Upper lobe of right lung (tissue), 1 donor: ENCODE measurements around the gene SP6. TPM values are rescaled to one million over a fixed set of nuclear protein-coding genes. Genes with fewer than 3 reads are reported as not detected.
A peak's percentile ranks its signal among the peaks of the same experiment; 100 is the strongest.

Source experiments
- ATAC-seq: fragments of 200-7000 bp; cut with Tn5 transposase; one replicate; pipeline ENCODE4 v1.9.1; 2020; ENCODE audit warnings: mild to moderate bottlenecking, moderate library complexity
- DNase-seq: peaks from one replicate; pipeline ENCODE4 v3.0.0-alpha.2; 2020
- H3K27ac ChIP-seq: fragments of 200-600 bp; one replicate; pipeline ENCODE4 v1.8.0; 2022
- H3K27me3 ChIP-seq: fragments of 200-600 bp; one replicate; pipeline ENCODE4 v1.8.0; 2022; ENCODE audit warnings: mild to moderate bottlenecking
- H3K36me3 ChIP-seq: fragments of 200-600 bp; one replicate; pipeline ENCODE4 v1.8.0; 2022
- H3K4me1 ChIP-seq: fragments of 200-600 bp; one replicate; pipeline ENCODE4 v1.8.0; 2022
- H3K4me3 ChIP-seq: fragments of 200-600 bp; one replicate; pipeline ENCODE4 v1.8.0; 2022; ENCODE audit warnings: mild to moderate bottlenecking
- H3K9me3 ChIP-seq: fragments of 200-600 bp; one replicate; pipeline ENCODE4 v1.8.0; 2022
- intact Hi-C: fragments of 100-400 bp; cut with DNase I; formaldehyde crosslinking; loops from one replicate; pipeline ENCODE4 v1.11.0; 2022
- total RNA-seq: library from RNA; stranded (reverse); fragmentation: NEBNext Ultra II Directional; extraction: Animal tissue kit (Norgen Biotek cat#: 25700); gene quantifications from one replicate; pipeline ENCODE4 v1.2.1, GENCODE V29; 2021
- TF ChIP-seq, protein P1 (sequence below): fragments of 200-600 bp; IDR thresholded peaks from one replicate; pipeline ENCODE4 v1.8.0; 2022; ENCODE audit warnings: antibody characterized with exemption
- donor health status: DM: no; HTN: yes; CAD: no; lungs with severe emphysema.

Gene SP6
- total RNA-seq, 1 donor from 2014 or later = 8.5 TPM

DNA sequence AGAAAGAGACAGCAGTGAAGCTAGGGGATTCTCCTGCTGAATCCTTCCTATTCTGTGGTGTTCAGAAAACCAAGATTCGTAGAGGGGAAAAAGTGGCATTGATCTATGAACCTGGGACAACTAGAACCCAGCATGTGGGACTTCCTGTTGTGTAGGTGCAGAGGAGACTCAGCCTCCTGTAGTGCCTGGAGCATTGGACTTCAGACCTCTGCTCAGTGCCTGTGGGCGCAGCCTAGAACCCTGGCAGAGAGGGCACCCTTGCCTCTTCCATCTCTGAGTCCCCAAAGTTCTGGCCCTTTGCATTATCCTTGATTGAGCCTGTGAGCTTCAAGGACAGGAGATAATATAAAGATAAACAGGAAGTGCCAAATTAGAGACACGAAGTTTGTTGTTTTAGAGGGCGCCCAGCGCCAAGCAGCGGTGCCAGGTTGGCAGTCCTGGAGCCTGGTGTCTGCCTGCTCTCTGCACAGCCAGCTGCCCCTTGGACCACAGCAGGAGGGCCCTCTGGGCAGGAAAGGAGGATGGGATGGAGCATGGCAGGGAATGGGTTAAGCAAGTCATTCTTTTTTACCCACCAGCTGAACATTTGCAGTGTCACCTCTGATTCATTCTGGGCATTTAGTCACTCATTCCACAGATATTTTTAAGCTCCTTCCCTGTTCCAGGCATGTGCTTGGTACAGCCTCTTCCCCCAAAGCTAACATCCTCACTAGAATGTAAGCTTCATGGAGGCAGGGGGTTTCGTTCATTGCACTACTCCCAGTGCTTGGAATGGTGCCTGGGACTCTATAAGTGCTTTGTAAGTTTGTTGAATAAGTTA, 11.9 kb upstream of the SP6 start:
- DNase-seq = no peak
- TF ChIP-seq, protein P1, sequence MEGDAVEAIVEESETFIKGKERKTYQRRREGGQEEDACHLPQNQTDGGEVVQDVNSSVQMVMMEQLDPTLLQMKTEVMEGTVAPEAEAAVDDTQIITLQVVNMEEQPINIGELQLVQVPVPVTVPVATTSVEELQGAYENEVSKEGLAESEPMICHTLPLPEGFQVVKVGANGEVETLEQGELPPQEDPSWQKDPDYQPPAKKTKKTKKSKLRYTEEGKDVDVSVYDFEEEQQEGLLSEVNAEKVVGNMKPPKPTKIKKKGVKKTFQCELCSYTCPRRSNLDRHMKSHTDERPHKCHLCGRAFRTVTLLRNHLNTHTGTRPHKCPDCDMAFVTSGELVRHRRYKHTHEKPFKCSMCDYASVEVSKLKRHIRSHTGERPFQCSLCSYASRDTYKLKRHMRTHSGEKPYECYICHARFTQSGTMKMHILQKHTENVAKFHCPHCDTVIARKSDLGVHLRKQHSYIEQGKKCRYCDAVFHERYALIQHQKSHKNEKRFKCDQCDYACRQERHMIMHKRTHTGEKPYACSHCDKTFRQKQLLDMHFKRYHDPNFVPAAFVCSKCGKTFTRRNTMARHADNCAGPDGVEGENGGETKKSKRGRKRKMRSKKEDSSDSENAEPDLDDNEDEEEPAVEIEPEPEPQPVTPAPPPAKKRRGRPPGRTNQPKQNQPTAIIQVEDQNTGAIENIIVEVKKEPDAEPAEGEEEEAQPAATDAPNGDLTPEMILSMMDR = no peak
- Histone ChIP-seq H3K4me1 (no peaks in the 10 kb centered on the region), H3K27me3 (no peaks in the 10 kb centered on the region), H3K36me3 (no peaks in the 10 kb centered on the region), H3K9me3 (no peaks in the 10 kb centered on the region), H3K27ac (no peak overlapping the region), H3K4me3 (no peak overlapping the region)
- peak; percentile 21 for ATAC-seq
- intact Hi-C loops = no loop called here

DNA sequence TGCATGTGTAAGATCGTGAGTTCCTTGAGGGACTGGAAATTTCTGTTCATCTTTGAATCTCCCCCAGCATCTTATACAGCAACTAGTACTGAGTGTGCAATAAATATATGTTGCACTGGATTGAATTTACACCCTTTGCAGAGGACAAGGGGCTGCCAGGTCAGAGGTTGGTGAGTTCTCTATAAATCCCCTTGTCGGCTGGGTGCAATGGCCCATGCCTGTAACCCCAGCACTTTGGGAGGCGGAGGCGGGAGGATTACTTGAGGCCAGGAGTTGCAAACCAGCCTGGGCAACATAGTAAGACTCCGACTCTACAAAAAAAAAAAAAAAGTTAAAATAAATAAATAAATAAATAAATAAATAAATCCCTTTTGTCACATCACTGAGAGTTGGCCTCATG, 9.4 kb upstream of the SP6 start:
- Histone ChIP-seq H3K27me3 (peaks cover 5% of the 10 kb centered on the region), H3K9me3 (no peaks in the 10 kb centered on the region), H3K36me3 (no peaks in the 10 kb centered on the region), H3K4me1 (no peaks in the 10 kb centered on the region), H3K4me3 (no peak overlapping the region), H3K27ac (no peak overlapping the region)
- no peak for ATAC-seq
- intact Hi-C loops = no loop called here
- no peak for DNase-seq
- TF ChIP-seq, protein P1 = no peak

DNA sequence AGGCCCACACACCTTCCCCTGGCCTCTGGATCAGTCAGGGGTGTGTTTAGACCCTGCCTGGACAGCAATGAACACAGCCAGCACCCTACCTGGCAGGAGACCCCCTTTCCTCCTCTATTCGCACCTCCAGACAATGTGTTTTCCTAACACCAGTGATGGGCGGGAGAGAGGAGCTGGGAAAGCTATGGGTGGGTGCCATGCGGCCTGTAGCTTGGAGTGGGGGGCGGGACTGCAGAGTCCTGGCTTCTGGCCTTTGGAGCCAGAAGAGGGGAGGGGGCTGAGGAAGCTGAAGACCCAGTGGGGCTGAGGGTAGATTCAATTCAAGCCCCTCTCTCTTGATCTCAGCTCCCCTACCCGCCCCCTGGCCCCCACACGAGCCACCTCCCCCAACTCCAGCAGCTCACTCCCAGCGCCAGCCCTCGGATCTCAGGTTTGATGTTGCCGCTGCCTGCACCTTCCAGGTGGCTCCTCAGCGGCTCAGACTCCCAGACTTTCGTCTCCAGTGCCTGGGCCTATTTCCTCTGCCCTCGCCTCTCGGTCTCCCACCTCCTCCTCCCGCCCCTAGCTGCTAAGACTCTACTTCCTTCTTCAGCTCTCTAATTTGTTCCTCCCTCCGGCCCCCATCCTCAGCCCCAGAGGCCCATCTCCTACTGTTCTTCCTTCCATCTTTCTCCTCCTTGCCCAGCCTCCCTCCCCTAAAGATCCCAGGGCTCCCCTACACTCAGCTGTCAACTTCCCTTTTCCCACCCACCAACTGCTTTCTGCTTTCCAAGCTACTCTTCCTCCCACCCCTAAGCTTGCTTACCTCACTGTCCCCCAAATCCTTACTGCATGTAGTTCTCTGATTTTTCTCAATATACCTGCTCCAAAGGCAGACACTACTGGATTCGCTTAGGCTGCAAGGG, 6.8 kb upstream of the SP6 start:
- H3K4me3 ChIP-seq = no peak overlapping the region
- DNase-seq (no peak), ATAC-seq (no peak)
- intact Hi-C loops = no loop called here
- TF ChIP-seq, protein P1 = no peak
- no peaks in the 10 kb centered on the region for H3K4me1 ChIP-seq
- H3K27ac ChIP-seq = no peak overlapping the region
- no peaks in the 10 kb centered on the region for H3K36me3 ChIP-seq
- H3K27me3 ChIP-seq = peaks cover 29% of the 10 kb centered on the region
- no peaks in the 10 kb centered on the region for H3K9me3 ChIP-seq

DNA sequence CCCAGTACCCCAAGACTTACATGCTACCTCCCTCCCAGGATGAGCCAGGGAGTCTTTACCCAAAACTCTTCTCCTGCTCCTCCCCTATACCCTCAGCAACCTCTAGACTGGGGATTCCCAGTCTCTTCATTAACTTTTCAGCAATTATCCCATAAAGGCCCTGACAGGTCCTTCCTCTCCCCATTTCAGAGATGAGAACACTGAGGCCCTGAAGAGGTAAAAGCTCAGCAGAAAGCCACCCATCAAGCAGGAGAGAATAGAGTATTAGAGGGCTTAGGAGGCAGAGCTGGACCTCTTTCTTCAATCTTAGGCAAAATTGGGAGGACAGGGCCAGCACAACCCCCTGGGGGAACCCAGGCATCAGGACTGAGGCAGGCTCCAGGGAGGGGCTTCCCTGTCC, 5.9 kb upstream of the SP6 start:
- H3K36me3 ChIP-seq = no peaks in the 10 kb centered on the region
- H3K27ac ChIP-seq = no peak overlapping the region
- no peak overlapping the region for H3K4me3 ChIP-seq
- H3K27me3 ChIP-seq = peaks cover 39% of the 10 kb centered on the region
- no peaks in the 10 kb centered on the region for H3K9me3 ChIP-seq
- intact Hi-C loops = no loop called here
- no peaks in the 10 kb centered on the region for H3K4me1 ChIP-seq
- DNase-seq (no peak), ATAC-seq (no peak)
- TF ChIP-seq, protein P1 = no peak

DNA sequence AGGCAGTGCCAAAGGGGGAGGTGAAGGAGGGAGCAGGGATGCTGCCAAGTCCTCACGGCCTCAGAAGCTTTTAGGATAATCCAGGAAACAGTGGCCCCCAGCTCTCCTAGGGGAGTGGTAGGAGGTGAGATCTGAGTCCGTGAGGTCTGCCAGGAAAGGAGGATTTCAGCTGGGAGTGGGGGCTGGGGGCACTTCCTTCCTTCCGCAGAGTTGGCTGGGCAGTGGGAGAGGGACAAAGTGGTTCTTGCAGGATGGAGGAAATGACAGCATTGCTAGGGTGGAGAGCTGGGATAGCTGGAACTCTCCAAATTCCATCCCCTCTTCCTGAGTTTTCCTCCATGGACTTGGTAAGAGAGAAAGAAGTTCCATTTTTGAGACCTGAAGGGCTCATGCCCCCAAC, 4.8 kb upstream of the SP6 start:
- intact Hi-C loops = no loop called here
- peaks cover 8% of the 10 kb centered on the region for H3K4me1 ChIP-seq
- no peaks in the 10 kb centered on the region for H3K9me3 ChIP-seq
- no peak overlapping the region for H3K4me3 ChIP-seq
- H3K36me3 ChIP-seq = no peaks in the 10 kb centered on the region
- TF ChIP-seq, protein P1 = no peak
- no peak overlapping the region for H3K27ac ChIP-seq
- peaks cover 50% of the 10 kb centered on the region for H3K27me3 ChIP-seq
- DNase-seq = no peak
- peak; percentile 3 for ATAC-seq
